ENCODE data around the gene TEX22. TPM values are rescaled to one million over a fixed set of nuclear protein-coding genes. Genes with fewer than 3 reads are reported as not detected.
A peak's percentile ranks its signal among the peaks of the same experiment; 100 is the strongest.

TEX22 gene
- total RNA-seq, 1 experiment from 2014 or later = 4.1 TPM

DNA sequence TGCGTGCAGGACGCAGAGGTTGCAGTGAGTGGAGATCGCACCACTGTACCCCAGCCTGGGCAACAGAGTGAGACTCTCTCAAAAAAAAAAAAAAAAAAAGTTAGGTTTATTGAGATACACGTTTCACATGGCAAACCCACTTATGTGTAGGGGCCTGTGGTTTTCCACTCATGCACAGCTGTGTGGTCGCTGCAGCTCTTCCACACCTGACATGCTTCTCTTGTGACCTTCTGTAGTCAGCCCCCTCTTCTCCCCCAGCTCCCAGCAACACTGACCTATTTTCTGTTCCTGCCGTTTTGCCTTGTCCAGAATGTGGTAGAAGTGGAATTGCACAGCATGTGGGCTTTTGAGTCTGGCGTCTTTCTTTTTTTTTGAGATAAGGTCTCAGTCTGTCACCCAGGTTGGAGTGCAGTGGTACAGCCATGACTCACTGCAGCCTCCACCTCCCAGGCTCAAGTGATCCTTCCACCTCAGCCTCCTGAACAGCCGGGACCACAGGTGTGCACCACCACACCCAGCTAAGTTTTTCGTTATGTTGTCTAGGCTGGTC lies 29.7 kb downstream of the TEX22 start:
- BruUV-seq (replicated peaks) = no TSS peak
- intact Hi-C loops (cut with micrococcal nuclease) = no loop called here
- CTCF ChIA-PET = interaction anchor here (0.6 to 0.9 kb wide), 3 partner anchors 44 to 578 kb away, joined by 3 read pairs; no protein-coding TSS in a partner anchor
- Mint-ChIP-seq H3K27ac (ENCODE audit: low read depth, unreplicated experiment) (no peak overlapping the region), H3K4me3 (ENCODE audit: unreplicated experiment) (no peak overlapping the region), H3K36me3 (ENCODE audit: insufficient read depth, unreplicated experiment) (peaks cover 31% of the 10 kb centered on the region), H3K27me3 (ENCODE audit: insufficient read depth, unreplicated experiment) (no peaks in the 10 kb centered on the region), H3K9me3 (ENCODE audit: unreplicated experiment) (no peaks in the 10 kb centered on the region), H3K4me1 (ENCODE audit: insufficient read depth, unreplicated experiment) (peaks cover 14% of the 10 kb centered on the region)
- TF ChIP-seq, protein P1, sequence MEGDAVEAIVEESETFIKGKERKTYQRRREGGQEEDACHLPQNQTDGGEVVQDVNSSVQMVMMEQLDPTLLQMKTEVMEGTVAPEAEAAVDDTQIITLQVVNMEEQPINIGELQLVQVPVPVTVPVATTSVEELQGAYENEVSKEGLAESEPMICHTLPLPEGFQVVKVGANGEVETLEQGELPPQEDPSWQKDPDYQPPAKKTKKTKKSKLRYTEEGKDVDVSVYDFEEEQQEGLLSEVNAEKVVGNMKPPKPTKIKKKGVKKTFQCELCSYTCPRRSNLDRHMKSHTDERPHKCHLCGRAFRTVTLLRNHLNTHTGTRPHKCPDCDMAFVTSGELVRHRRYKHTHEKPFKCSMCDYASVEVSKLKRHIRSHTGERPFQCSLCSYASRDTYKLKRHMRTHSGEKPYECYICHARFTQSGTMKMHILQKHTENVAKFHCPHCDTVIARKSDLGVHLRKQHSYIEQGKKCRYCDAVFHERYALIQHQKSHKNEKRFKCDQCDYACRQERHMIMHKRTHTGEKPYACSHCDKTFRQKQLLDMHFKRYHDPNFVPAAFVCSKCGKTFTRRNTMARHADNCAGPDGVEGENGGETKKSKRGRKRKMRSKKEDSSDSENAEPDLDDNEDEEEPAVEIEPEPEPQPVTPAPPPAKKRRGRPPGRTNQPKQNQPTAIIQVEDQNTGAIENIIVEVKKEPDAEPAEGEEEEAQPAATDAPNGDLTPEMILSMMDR (IDR thresholded peaks at IDR 0.05; ENCODE audit: unreplicated experiment) = no peak
- DNase-seq (ENCODE audit: unreplicated experiment) = no peak
- POLR2A ChIA-PET = no interaction called here

DNA sequence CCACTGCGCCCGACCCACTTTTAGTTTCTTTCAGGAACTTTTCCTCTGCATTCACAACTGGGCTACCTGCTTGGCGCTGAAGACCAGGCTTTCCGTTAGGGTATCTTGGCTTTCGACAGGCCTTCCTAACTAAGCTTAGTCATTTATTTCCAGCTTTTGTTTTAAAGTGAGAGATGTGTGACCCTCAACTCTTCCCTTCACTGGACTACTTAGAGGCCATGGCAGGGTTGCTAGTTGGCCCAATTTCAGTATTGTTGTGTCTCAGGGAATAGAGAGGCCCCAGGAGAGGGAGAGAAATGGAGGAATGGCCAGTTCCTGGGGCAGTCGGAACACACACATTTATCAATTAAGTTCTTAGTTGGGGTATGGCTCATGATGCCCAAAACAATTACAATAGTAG lies 31.7 kb downstream of the TEX22 start:
- peaks cover 14% of the 10 kb centered on the region for H3K4me1 Mint-ChIP-seq (ENCODE audit: insufficient read depth, unreplicated experiment)
- DNase-seq (ENCODE audit: unreplicated experiment) = no peak
- intact Hi-C loops (cut with micrococcal nuclease) = loop anchor here (2.0 kb wide), 1 partner anchor 51 kb away; no protein-coding TSS in a partner anchor
- H3K27me3 Mint-ChIP-seq (ENCODE audit: insufficient read depth, unreplicated experiment) = no peaks in the 10 kb centered on the region
- H3K4me3 Mint-ChIP-seq (ENCODE audit: unreplicated experiment) = no peak overlapping the region
- TF ChIP-seq, protein P1 (IDR thresholded peaks at IDR 0.05; ENCODE audit: unreplicated experiment) = no peak
- no TSS peak for BruUV-seq (replicated peaks)
- POLR2A ChIA-PET = interaction anchor here (0.5 to 2.2 kb wide), 8 partner anchors 8 to 638 kb away, joined by 3 to 8 read pairs (median 4); partner anchors contain the start of genes CDCA4 and TEX22
- CTCF ChIA-PET = interaction anchor here (1.5 to 2.0 kb wide), 2 partner anchors 18 to 60 kb away, joined by 5 to 7 read pairs; no protein-coding TSS in a partner anchor
- H3K9me3 Mint-ChIP-seq (ENCODE audit: unreplicated experiment) = no peaks in the 10 kb centered on the region
- H3K36me3 Mint-ChIP-seq (ENCODE audit: insufficient read depth, unreplicated experiment) = peaks cover 33% of the 10 kb centered on the region
- H3K27ac Mint-ChIP-seq (ENCODE audit: low read depth, unreplicated experiment) = peak overlapping the region; percentile 54

DNA sequence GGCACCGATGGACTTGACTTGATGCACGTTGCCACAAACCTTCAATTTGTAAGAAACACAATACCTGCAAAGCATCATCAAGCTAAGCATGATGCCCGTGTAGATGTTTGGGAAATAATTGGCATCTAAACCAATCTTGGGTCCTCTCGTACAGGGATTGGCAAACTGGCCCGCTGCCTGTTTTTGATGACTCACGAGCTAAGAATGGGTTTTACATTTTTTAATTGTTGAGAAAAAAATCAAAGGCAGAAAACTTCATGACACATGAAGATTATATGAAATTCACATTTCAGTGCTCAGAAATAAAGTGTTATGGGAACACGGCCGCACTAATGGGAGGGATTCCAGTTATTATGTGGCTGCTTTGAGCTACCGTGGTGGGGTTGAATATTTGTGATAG lies 32.2 kb downstream of the TEX22 start:
- ChIA-PET CTCF (interaction anchor here (0.7 to 2.0 kb wide), 4 partner anchors 8 to 59 kb away, joined by 3 to 7 read pairs (median 4); no protein-coding TSS in a partner anchor), POLR2A (interaction anchor here (0.5 to 2.2 kb wide), 10 partner anchors 9 to 638 kb away, joined by 3 to 8 read pairs (median 4); partner anchors contain the start of genes CDCA4 and TEX22)
- Mint-ChIP-seq H3K9me3 (ENCODE audit: unreplicated experiment) (no peaks in the 10 kb centered on the region), H3K4me1 (ENCODE audit: insufficient read depth, unreplicated experiment) (peaks cover 14% of the 10 kb centered on the region), H3K36me3 (ENCODE audit: insufficient read depth, unreplicated experiment) (peaks cover 33% of the 10 kb centered on the region), H3K27ac (ENCODE audit: low read depth, unreplicated experiment) (peak overlapping the region; percentile 59), H3K4me3 (ENCODE audit: unreplicated experiment) (peak overlapping the region; percentile 21), H3K27me3 (ENCODE audit: insufficient read depth, unreplicated experiment) (no peaks in the 10 kb centered on the region)
- TF ChIP-seq, protein P1 (IDR thresholded peaks at IDR 0.05; ENCODE audit: unreplicated experiment) = no peak
- peak; percentile 92 for DNase-seq (ENCODE audit: unreplicated experiment)
- BruUV-seq (replicated peaks) = no TSS peak
- intact Hi-C loops (cut with micrococcal nuclease) = loop anchor here (2.0 kb wide), 1 partner anchor 50 kb away; no protein-coding TSS in a partner anchor

DNA sequence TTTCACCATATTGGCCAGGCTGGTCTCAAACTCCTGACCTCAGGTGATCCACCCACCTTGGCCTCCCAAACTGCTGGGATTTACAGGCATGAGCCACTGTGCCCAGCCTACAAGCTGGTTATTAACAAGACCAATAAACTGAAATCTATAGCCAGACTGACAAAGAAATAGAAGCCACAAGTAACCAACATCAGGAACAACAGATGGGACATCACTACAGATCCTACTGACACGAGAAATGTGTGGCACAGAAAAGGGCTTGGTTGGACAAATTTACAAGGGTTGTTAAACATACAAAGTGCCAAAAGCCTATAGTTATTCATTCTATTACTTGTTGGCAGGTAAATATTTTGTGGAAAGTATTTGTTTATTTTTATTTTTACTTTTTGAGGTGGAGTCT lies 32.9 kb downstream of the TEX22 start:
- intact Hi-C loops (cut with micrococcal nuclease) = loop anchor here (2.0 kb wide), 1 partner anchor 50 kb away; no protein-coding TSS in a partner anchor
- POLR2A ChIA-PET = interaction anchor here (1.2 to 2.2 kb wide), 5 partner anchors 13 to 59 kb away, joined by 3 to 8 read pairs (median 4); no protein-coding TSS in a partner anchor
- TF ChIP-seq, protein P1 (IDR thresholded peaks at IDR 0.05; ENCODE audit: unreplicated experiment) = no peak
- DNase-seq (ENCODE audit: unreplicated experiment) = no peak
- Mint-ChIP-seq H3K36me3 (ENCODE audit: insufficient read depth, unreplicated experiment) (peaks cover 33% of the 10 kb centered on the region), H3K9me3 (ENCODE audit: unreplicated experiment) (no peaks in the 10 kb centered on the region), H3K27ac (ENCODE audit: low read depth, unreplicated experiment) (peak overlapping the region; percentile 59), H3K4me3 (ENCODE audit: unreplicated experiment) (no peak overlapping the region), H3K27me3 (ENCODE audit: insufficient read depth, unreplicated experiment) (no peaks in the 10 kb centered on the region), H3K4me1 (ENCODE audit: insufficient read depth, unreplicated experiment) (peaks cover 21% of the 10 kb centered on the region)
- BruUV-seq (replicated peaks) = no TSS peak
- CTCF ChIA-PET = interaction anchor here (0.6 to 2.0 kb wide), 6 partner anchors 9 to 106 kb away, joined by 3 to 7 read pairs (median 4); no protein-coding TSS in a partner anchor
